Measurements from ENCODE around the gene LMCD1. TPM values are rescaled to one million over a fixed set of nuclear protein-coding genes. Genes with fewer than 3 reads are reported as not detected.

LMCD1 gene, protein sequence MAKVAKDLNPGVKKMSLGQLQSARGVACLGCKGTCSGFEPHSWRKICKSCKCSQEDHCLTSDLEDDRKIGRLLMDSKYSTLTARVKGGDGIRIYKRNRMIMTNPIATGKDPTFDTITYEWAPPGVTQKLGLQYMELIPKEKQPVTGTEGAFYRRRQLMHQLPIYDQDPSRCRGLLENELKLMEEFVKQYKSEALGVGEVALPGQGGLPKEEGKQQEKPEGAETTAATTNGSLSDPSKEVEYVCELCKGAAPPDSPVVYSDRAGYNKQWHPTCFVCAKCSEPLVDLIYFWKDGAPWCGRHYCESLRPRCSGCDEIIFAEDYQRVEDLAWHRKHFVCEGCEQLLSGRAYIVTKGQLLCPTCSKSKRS
- total RNA-seq = 10 to 100 TPM; 10.9 to 32.4 TPM

GRCh38 chr3:8501371-8502131 lies at the start of gene LMCD1:
LMCD1 (plus strand) TSS chr3:8501823; CDS start chr3:8501939, 116 bp downstream.
- TF ChIP-seq, protein P1, sequence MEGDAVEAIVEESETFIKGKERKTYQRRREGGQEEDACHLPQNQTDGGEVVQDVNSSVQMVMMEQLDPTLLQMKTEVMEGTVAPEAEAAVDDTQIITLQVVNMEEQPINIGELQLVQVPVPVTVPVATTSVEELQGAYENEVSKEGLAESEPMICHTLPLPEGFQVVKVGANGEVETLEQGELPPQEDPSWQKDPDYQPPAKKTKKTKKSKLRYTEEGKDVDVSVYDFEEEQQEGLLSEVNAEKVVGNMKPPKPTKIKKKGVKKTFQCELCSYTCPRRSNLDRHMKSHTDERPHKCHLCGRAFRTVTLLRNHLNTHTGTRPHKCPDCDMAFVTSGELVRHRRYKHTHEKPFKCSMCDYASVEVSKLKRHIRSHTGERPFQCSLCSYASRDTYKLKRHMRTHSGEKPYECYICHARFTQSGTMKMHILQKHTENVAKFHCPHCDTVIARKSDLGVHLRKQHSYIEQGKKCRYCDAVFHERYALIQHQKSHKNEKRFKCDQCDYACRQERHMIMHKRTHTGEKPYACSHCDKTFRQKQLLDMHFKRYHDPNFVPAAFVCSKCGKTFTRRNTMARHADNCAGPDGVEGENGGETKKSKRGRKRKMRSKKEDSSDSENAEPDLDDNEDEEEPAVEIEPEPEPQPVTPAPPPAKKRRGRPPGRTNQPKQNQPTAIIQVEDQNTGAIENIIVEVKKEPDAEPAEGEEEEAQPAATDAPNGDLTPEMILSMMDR (IDR thresholded peaks at IDR 0.05) = peak in 5 of 7 experiments; percentile 21 to 62 (median 53)
- TF ChIP-seq POLR2A (IDR thresholded peaks at IDR 0.05) = peak; percentile 76 to 86 (median 81)
- no peaks in the 10 kb centered on the region for H3K9me3 ChIP-seq
- H3K4me1 ChIP-seq = peaks cover 57% of the 10 kb centered on the region
- no peaks in the 10 kb centered on the region for H3K36me3 ChIP-seq (replicated peaks in 1 of 2; ENCODE audit: insufficient read depth in 1 of 2, low read depth in 2 of 2)
- intact Hi-C loops (cut with DNase I) = no loop called here
- no peak within 1 kb of the TSS for H3K4me3 ChIP-seq
- WGBS, 2 donors = 1% methylated on average over 29 to 48 of the region's 49 CpGs
- ATAC-seq (peak; percentile 91), DNase-seq (peak; percentile 95 to 96 (median 96))
- no peaks in the 10 kb centered on the region for H3K27me3 ChIP-seq
- H3K27ac ChIP-seq = peak within 1 kb of the TSS; percentile 87 to 94 (median 93)

GRCh38 chr3:8452112-8452511 lies 49.5 kb upstream of the LMCD1 start:
- intact Hi-C loops (cut with DNase I) = no loop called here
- 78 to 86% methylated on average over 4 of the region's 4 CpGs for WGBS, 2 donors
- no peaks in the 10 kb centered on the region for H3K9me3 ChIP-seq

DNA sequence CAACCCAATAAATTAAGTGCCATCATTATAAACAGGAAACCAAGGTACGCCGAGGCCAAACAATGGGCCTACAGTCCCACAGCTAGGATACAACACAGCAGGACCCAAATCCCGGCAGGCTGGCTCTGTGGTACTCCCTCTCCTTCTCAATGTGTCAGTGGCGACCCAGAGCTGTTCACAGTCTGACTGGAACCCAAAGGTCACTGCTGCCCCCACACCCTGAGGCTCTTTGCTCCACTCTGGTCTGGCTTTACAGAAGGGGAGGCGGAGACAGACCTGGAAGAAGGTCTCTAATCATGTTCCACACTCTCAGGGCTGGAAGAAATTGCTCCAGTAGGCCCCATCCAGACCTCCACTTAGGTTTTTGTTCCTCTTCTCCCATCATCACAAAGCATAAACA lies 48.5 kb upstream of the LMCD1 start:
- intact Hi-C loops (cut with DNase I) = no loop called here
- Histone ChIP-seq H3K27ac (no peak overlapping the region), H3K36me3 (replicated peaks in 1 of 2; ENCODE audit: insufficient read depth in 1 of 2, low read depth in 2 of 2) (no peaks in the 10 kb centered on the region), H3K4me1 (no peaks in the 10 kb centered on the region), H3K4me3 (no peak overlapping the region), H3K27me3 (no peaks in the 10 kb centered on the region), H3K9me3 (no peaks in the 10 kb centered on the region)
- TF ChIP-seq POLR2A (IDR thresholded peaks at IDR 0.05) = no peak
- DNase-seq (no peak), ATAC-seq (no peak)
- WGBS, 2 donors = 85 to 94% methylated on average over 5 of the region's 5 CpGs

More at GRCh38 chr3:8452112-8452511, 49.5 kb upstream of the LMCD1 start:
- Histone ChIP-seq H3K4me3 (no peak overlapping the region), H3K4me1 (no peaks in the 10 kb centered on the region), H3K36me3 (replicated peaks in 1 of 2; ENCODE audit: insufficient read depth in 1 of 2, low read depth in 2 of 2) (no peaks in the 10 kb centered on the region), H3K27me3 (no peaks in the 10 kb centered on the region), H3K27ac (no peak overlapping the region)
- TF ChIP-seq, protein P1 (IDR thresholded peaks at IDR 0.05) = no peak
- DNase-seq = no peak
- no peak for ATAC-seq

- Histone ChIP-seq H3K36me3 (replicated peaks in 1 of 2; ENCODE audit: insufficient read depth in 1 of 2, low read depth in 2 of 2) (no peaks in the 10 kb centered on the region), H3K9me3 (no peaks in the 10 kb centered on the region), H3K27me3 (no peaks in the 10 kb centered on the region), H3K4me1 (peaks cover 1% of the 10 kb centered on the region), H3K27ac (no peak overlapping the region), H3K4me3 (no peak overlapping the region)
- no peak for TF ChIP-seq POLR2A (IDR thresholded peaks at IDR 0.05)
- 80 to 84% methylated on average over 5 of the region's 5 CpGs for WGBS, 2 donors
- no peak for ATAC-seq
- no peak for DNase-seq
- intact Hi-C loops (cut with DNase I) = no loop called here
Observed at GRCh38 chr3:8455526-8456411, 45.9 kb upstream of the LMCD1 start.

GRCh38 chr3:8456412-8456811 lies 45.2 kb upstream of the LMCD1 start:
- no peak for TF ChIP-seq POLR2A (IDR thresholded peaks at IDR 0.05)
- TF ChIP-seq, protein P1 (IDR thresholded peaks at IDR 0.05) = no peak
- H3K36me3 ChIP-seq (replicated peaks in 1 of 2; ENCODE audit: insufficient read depth in 1 of 2, low read depth in 2 of 2) = no peaks in the 10 kb centered on the region
- no peaks in the 10 kb centered on the region for H3K27me3 ChIP-seq
- ATAC-seq = no peak
- DNase-seq = no peak
- no peak overlapping the region for H3K27ac ChIP-seq
- intact Hi-C loops (cut with DNase I) = no loop called here
- no peak overlapping the region for H3K4me3 ChIP-seq
- WGBS, 2 donors = 83 to 88% methylated on average over 3 of the region's 3 CpGs
- H3K4me1 ChIP-seq = peaks cover 8% of the 10 kb centered on the region
- no peaks in the 10 kb centered on the region for H3K9me3 ChIP-seq

Measured in body of pancreas (tissue), 4 donors.